HG03060 (cell line): ENCODE data around the gene XKR7.
"Not testable (repeated sequence)": the region's sequence is repeated elsewhere in the genome, so short reads cannot be mapped to it uniquely, and the experiment has no call there.

ENCODE experiments used
- ATAC-seq: cut with Tn5 transposase; IDR thresholded peaks from one replicate; pipeline ENCODE4 v1.9.1; 2021; ENCODE audit warnings: low read depth, moderate number of reproducible peaks; ENCODE audit not compliant: unreplicated experiment

XKR7 gene, protein sequence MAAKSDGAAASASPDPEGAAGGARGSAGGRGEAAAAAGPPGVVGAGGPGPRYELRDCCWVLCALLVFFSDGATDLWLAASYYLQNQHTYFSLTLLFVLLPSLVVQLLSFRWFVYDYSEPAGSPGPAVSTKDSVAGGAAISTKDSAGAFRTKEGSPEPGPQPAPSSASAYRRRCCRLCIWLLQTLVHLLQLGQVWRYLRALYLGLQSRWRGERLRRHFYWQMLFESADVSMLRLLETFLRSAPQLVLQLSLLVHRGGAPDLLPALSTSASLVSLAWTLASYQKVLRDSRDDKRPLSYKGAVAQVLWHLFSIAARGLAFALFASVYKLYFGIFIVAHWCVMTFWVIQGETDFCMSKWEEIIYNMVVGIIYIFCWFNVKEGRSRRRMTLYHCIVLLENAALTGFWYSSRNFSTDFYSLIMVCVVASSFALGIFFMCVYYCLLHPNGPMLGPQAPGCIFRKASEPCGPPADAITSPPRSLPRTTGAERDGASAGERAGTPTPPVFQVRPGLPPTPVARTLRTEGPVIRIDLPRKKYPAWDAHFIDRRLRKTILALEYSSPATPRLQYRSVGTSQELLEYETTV

DNA sequence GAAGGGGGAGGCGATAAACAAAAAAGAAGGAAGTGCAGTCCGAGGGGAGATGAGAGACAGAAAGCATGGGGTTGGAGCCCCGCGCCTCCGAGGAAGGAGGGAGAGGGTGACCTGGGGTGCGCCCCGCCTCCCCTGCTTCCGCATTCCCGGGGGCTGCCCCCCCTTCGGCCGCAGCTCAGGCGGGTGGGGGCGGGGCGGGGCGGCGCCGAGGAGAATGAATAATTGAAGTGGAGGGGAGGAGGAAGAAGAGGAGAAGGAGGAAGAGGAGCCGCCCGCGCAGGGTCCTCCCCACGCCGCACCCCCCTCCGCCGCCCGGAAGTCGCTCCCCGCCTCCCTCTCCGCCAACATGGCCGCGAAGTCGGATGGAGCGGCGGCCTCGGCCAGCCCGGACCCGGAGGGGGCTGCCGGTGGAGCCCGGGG lies at the start of gene XKR7:
Gene XKR7 (plus strand): TSS at position 322 of the 420 bp plus-strand sequence. CDS start 25 bp downstream, at position 347.
- no peak for ATAC-seq

DNA sequence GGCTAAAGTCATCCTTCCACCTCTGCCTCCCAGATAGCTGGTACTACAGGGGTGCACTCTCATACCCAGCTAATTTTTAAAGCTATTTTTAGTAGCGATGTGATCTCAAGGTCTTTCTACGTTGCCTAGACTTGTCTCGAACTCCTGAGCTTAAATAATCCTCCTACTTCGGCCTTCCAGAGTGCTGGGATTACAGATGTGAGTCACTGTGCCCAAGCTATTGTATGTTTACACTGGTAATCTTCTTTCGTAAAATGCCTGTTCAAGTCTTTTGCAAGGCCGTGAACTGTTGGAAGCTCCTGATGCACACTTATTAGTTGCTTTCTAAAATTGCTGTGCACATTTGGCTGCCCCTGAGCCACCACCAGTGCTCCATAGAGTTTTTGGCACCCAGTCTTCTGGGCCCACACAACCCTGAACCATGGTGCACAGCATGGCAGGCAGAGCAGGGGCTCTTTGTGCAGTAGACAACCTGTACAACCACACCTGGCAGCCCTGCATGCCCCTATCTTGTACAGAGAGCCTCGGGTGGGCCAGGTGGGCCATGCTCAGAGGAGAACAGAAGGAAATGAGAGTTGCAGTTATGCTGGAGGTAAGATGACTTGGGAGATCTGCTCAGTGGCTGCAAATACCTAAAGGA lies 49.4 kb upstream of the XKR7 start:
- no peak for ATAC-seq

DNA sequence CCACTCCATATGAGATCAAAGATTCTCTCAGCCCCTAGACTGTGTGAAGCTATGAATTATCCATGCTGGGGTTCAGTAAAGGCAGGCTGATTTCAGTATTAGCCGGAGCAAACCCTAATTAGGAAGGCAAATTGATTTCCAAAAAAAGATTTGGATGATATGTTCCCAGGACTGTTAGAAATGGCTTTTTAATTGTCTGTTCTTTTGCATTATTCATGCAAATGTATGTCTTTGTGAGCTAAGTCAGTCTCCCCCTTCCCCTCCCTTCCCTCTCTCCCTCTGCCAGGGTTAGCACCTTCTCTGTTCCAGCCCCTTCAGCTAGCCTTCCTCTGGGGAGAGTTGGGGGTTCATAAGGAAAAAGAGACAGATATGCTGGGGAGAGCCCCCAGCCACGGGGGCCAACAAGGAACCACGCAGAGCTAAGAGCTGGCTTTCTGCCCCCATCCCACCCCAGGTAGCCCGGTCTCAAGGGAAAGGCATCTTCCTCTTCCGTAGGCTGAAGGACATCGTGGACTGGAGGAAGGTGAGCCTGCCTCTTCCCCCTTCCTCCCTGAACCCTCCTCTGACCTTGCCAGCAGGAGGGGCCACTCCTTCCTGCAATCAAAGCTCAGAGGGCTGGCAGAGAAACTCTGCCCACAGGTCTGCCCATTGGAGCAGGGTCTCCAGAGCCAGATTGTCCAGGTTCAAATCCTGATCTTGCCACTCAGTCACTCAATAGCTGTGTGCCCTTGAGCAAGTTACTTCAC lies 48.4 kb upstream of the XKR7 start:
- no peak for ATAC-seq

DNA sequence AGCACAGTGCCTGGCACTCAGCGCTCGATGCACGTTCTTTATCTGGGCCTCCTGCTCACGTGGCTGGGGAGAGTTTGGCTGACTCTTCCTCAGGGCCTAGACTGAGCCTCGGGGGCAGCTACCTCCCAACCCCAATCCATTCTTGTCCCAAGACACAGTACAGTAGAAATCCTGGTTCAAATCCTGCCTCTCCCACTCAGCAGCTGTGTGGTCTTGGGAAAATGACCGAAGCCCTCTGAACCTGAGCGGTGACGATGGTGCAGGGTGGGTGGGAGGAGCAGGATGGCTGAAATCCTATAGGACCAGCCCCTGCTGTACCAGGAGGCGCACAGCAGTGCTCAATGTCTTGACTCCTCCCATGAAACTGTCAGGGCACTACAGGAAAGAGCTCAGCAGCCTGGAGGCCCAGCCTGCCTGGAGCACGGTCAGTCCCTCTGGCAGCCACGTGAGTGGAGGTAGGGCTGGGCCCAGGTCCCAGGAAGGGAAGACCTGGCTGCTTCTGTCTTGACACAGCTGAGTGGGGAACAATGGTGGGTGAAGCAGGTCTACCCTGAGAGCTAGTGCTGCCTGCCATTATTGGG lies 47.6 kb upstream of the XKR7 start:
- no peak for ATAC-seq

DNA sequence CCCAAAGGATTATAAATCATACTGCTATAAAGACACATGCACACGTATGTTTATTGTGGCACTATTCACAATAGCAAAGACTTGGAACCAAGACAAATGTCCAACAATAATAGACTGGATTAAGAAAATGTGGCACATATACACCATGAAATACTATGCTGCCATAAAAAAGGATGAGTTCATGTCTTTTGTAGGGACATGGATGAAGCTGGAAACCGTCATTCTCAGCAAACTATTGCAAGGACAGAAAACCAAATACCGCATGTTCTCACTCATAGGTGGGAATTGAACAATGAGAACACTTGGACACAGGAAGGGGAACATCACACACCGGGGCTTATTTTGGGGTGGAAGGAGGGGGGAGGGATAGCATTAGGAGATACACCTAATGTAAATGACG lies 46.5 kb upstream of the XKR7 start:
- not testable (repeated sequence) for ATAC-seq

DNA sequence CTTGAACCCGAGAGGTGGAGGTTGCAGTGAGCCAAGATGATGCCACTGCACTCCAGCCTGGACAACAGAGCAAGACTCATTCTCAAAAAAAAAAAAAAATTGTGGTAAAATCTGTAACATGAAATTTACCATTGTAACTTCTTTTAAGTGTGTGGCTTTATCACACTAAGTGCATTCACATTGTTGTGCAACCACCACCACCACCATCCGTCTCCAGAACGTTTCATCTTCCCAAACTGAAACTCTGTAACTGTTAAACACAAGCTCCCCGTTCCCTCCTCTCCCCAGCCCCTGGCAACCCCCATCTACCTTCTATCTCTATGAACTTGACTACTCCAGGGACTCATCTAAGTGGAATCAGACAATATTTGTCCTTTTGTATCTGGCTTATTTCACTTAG lies 45.8 kb upstream of the XKR7 start:
- no peak for ATAC-seq

DNA sequence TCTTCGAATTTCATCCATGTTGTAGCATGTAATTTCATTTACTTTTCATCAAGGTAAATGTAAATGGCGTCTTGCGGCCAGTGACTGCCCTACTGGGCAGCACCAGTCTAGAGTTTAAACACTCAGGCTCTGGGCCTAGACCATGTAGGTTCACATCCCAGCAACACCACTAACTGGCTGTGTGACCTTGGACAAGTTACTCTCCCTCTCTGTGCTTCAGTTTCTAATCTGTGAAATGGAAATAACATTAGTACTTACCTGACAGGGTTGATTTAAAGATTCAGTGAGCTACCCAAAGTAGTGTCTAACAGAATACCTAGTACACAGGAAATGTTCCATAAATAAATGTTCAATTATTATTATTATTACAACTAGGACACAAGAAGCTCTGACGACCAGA lies 45.4 kb upstream of the XKR7 start:
- no peak for ATAC-seq

DNA sequence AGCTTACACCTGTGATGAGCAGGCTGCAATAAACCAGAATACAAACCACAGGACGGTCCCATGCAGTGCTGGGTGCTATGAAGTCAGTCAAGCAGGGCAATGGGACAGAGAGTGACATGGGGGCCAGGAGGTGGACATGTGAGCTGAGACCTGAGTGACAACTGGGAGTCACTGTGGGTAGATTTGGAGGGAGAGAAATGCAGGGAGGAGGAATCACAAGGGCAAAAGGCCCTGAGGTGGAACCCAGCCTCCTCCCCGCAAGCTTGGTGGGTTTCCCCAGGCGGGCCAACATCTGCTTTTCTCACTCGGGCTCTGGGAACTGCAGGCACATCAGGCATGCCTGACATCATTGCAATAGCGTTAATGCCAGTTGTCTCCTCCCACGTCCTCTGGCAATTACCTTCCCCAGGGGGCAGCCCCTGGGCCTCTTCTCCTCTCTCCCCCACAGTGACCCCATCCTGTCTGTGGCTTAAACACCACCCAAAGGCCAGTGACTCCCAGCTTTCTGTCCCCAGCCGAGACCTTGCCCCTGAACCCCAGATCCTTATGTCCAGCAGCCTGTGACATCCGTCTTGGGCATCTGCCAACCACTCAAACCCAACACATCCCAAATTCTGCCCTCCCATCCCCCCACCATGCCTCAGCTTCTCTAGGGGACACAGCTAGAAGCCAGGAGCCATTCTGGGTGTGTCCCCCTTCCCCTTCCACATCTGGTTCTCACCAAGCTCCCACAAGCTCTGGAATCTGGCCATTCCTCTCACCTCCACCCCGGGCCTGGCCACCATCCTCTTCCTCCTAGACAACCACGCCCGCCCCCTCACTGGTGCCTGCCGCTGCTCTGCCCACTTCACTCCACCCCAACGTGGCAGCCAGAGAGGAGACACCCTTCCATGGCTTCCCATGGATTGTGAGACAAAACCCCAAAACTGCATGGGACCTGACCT lies 44.3 kb upstream of the XKR7 start:
- no peak for ATAC-seq

DNA sequence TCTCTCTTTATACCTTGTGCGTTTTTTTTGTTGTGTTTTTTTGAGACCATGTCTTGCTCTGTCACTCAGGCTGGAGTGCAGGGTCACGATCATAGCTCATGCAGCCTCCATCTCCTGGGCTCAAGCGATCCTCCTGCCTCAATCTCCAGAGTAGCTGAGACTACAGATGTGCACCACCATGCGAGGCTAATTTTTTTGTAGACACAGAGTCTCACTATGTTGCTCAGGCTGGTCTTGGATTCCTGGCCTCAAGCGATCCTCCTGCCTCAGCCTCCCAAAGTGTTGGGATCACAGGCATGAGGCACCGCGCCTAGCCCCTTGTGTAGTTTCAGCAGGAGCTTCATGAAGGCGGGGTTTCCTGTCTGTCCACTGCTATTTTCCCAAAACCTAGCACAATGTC lies 43.4 kb upstream of the XKR7 start:
- no peak for ATAC-seq

DNA sequence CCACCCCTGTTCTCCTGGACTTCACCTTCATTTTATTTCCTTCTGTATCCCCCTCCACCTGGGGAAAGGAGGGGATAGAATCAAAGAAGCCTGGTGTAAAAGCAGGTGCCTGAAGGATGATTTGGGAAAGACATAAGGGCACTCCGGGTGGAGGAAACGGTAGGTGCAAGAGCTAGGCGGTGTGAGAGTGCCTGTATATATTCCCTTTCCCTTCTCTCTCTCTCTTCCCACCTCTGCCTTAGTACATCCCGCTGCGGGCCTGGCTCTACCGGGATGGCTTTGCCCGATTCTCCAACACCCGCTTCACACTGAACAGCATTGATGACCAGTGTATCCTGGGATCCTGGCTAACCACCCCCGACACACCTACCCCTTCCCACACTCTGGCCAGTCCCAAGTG lies 42.3 kb upstream of the XKR7 start:
- no peak for ATAC-seq

DNA sequence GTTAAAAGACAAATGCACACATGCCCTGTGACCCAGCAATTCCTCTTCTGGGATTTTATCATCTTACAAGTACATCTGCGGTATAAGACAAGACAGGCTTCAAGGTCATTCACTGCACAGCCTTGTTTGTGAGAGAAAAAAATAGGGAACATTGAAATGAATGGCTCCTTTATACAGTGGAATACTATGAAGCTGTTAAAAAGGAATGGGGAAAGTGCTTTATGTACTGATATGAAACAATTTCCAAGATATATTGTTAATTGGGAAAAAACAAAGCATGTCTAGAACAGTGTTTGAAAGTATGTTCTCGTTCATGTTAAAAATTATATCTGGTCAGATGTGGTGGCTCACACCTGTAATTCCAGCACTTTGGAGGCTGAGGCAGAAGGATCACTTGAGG lies 41.5 kb upstream of the XKR7 start:
- no peak for ATAC-seq

DNA sequence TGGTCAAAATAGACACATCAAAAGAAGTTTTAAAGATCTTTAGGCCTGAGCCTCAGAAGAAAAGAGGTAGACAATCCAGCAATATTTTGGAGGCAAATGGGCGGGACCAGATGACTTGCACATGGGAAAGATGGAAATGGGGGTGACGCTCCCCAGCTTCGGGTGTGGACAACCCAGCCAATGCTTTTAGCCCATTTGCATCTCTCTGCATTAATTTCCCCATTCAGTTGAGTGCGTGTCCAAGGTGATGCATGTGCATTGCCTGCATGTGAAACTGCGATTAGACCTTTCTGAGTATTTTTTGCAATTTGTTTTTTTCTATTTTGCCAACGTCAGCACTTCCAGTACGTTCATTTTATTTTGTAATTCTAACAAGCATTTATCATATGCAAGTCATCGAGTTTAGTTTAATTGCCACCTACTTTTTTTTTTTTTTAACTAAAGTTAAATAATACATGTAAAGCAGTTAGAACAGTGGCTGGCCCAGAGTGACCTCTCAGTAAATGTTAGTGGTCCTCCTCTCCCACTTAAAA lies 40.3 kb upstream of the XKR7 start:
- ATAC-seq: no peak

DNA sequence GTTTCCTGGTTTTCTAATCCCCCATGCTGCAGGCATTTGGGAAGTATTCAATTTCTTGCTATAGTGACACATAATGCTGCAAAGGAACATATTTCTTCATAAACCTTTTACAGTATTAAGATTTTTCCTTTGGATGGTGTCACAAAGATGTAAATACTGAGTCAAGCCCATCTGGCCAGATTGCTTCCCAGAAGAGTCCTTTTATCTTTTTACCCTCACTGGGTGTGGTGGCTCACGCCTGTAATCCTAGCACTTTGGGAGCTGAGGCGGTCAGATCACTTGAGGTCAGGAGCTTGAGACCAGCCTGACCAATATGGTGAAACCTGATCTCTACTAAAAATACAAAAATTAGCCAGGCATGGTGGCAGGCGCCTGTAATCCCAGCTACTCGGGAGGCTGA lies 38.3 kb upstream of the XKR7 start:
- ATAC-seq: not testable (repeated sequence)

DNA sequence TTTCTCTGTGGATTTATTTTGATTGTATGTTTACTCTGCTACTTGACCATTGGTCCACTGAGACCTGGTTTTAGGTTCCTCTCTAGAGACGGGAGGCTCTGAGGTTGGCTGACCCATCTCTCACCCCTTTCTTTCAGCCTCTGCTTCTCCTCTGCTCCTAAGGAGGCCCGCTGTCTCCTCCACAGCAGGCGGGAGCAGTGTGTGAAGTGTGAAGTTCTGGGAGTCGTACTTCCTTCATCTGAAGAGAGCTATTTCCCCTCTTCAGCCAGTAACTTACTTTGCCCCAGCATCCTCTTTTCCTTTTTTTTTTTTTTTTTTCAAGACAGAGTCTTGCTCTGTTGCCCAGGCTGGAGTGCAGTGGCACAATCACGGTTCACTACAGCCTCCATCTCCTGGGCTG lies 37.2 kb upstream of the XKR7 start:
- no peak for ATAC-seq

DNA sequence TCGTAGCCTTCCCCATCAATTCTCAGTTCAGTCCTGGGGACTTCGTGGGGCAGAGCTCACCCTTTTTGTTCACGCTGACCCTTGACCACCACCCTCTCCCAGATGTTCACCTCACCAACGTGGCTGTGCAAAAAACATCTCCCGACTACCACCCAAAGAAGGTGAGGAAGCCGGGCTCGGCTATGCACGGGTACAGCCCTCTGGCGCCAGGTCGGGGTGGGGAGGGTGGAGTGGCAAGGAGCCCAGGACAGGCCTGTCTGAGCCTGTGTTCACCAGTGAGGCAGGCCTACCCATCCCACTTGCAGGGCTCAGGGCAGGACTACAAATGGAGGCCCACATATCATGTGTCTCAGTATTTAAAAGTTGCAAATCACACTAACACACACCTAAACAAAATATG lies 34.3 kb upstream of the XKR7 start:
- no peak for ATAC-seq

DNA sequence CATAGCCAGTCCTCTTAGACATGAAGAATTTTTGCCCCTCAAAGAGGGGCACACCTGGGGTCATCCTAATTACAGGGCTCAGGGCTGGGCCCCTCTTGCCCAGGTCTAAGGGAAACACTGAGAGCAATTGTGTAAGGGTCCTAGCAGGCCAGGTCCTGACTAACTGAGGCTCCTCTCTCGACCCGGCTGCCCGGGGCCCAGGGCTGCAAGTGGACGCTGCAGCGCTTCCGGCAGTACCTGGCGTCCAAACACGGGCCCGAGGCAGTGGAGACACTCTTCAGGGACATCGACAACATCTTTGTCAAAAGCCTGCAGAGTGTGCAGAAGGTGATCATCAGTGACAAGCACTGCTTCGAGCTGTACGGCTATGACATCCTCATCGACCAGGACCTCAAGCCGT lies 33.5 kb upstream of the XKR7 start:
- no peak for ATAC-seq

DNA sequence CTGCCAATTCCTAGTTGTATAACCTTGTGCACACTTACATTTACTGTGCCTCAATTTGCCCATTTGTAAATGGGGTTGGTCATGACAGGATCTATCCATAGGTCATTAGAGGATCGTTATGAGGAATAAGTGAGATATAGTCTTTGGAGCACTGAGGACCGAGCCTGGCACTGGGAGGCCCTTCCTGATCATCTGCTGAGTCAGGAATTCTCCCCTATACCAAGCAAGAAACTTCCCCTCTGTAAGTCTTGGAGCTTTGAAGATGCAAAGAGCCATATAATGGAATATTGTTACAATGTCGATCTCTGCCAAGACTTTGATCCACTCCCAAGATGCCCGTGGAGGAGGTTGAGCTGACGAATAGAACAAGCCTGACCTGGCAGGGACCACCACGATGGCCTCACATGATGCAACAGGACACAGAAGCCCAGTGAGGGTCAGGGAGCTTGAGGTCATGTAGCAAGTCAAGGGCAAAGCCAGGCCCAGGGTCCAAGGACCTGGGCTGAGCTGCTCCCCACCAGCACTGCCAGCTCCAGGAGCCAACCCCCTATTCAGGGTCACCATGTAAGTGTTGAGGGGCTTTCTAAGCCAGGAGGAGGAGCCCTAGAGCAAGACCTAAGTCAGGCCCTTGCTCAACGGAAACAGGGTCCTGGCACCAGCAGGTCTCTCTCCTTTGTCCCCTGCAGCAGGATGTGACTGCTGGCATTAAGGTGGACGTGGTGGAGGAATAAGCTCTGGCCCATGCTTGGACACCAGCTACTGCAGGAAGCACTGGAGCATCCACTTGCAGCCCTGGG lies 32.8 kb upstream of the XKR7 start:
- ATAC-seq: no peak

DNA sequence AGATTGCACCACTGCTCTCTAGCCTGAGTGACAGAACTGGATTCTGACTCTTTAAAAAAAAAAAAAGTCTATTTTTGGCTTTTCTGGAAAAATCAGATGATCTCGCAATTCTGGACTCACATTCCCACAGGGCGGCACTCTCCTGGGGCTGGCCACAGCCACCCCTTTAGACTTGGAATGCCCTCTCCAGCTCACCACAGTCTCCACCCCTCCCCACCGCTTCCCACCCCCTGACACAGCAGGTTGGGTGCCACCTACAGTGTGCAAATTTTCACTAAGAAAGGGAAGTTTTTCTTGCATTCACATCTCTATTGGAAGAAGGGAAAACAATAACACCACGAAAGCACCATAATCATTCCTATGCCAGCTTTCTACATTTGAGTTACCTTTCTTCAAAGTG lies 31.5 kb upstream of the XKR7 start:
- no peak for ATAC-seq

DNA sequence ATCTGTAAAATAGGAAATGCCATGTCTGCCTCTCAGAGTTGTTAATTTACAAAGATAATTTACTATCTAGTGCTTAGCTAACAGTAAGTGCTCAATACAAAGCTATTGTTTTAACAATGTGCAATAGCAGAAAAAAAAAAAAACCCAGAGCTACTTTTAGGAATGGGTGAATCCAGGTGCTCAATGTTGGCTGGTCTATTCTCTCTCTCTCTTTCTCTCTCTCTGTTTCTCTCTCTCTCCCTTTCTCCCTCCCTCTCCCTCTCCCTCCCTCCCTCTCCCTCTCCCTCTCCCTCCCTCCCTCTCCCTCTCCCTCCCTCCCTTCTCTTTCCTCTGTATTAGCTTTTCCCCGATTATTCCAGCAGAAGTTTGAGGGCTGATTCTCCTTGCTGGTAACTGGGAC lies 30.1 kb upstream of the XKR7 start:
- ATAC-seq: no peak
